Measurements from ENCODE around the gene PDZRN4.
"Not testable (repeated sequence)": the region's sequence is repeated elsewhere in the genome, so short reads cannot be mapped to it uniquely, and the experiment has no call there.

Gene PDZRN4

DNA sequence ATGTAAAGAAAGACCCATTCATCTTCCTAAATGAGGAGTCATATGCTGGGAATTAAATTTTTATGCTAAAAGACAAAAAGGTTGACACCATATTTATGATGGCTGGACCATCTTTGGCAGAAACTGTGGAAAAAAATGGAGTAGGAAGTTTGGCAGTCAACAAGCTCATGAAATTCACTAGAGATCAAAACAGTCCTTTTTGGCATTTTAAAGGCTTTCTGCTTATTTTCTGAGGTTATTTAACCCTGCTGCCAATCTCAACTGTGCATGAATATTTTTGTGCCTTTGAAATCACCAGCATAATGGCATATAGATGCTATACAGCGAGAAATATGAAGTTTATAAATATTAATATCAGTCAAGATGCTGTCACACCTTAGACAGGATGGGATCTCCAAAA, 399.5 kb downstream of the PDZRN4 start:
- DNase-seq: no peak

- no peak for DNase-seq
These were observed 401.8 kb downstream of the PDZRN4 start for GRCh38 chr12:41589878-41590277.

DNA sequence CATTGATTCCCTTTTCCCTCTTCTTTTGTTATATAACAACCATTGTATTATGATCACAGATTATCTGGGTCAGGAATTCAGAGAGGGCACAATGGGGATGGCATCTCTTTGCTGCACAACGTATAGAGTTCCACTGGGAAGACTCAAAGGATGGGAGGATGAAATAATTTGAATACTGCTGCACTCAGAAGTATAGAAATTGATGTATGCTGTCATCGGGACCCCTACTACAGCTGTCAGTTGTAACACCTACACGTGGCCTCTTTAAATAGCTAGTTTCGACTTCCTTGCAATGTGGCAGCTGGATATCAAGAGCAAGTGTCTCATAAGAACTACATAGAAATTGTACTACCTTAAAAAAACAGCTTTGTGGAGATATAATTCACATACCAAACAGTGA, 408.1 kb downstream of the PDZRN4 start:
- no peak for DNase-seq

DNA sequence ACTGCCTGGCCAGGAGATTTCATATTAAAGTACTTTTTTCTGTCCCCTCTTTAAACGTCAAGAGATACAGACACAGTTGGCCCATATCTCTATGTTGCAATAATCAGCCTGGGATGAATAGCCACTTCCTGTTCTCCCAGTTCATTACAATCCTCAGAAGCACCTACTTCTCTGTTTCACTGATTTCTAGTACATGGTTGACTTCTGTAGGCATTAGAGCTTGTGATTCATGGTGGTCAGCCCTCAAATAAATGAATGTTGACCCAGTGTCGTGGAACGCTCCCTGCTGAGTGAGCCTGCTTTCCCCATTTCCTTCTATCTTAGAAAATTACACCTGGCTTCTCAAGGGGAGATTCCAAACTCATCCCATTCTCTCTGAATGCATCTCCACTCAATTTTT, 416.7 kb downstream of the PDZRN4 start:
- DNase-seq: no peak

DNA sequence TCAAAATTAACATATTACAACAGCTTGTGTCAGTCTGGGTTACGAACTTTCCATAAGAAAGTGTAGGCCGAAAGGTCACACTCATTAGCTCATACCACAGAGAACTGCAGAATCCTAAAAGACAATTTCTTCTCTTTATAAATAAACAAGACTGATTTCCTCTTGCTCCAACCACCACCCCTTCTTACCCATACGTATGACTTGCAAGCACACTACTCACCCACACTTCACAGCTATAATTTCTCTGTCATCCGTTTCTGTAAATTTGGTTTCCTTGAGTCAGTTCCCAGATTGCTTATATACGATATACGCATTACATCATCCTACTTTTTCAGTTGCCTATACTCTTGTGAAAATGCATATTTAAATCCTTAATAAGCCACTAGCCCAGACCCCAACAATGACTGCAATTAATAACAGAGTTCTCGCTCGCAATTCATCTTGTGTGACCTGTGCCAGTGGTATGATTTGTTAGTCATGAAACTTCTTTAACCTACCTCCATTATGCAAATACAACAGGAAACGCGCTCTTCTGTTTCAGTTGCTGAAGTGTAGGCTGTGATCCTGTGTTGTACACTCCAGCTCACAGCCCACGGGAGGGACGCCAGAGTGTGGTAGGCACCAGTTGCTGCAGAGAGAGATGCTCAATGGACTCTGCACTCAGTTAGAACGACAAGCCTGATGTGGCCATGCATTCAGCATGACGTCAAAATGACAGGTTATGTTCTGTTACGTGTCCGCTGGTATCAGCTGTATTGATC, 417.6 kb downstream of the PDZRN4 start:
- DNase-seq: no peak

DNA sequence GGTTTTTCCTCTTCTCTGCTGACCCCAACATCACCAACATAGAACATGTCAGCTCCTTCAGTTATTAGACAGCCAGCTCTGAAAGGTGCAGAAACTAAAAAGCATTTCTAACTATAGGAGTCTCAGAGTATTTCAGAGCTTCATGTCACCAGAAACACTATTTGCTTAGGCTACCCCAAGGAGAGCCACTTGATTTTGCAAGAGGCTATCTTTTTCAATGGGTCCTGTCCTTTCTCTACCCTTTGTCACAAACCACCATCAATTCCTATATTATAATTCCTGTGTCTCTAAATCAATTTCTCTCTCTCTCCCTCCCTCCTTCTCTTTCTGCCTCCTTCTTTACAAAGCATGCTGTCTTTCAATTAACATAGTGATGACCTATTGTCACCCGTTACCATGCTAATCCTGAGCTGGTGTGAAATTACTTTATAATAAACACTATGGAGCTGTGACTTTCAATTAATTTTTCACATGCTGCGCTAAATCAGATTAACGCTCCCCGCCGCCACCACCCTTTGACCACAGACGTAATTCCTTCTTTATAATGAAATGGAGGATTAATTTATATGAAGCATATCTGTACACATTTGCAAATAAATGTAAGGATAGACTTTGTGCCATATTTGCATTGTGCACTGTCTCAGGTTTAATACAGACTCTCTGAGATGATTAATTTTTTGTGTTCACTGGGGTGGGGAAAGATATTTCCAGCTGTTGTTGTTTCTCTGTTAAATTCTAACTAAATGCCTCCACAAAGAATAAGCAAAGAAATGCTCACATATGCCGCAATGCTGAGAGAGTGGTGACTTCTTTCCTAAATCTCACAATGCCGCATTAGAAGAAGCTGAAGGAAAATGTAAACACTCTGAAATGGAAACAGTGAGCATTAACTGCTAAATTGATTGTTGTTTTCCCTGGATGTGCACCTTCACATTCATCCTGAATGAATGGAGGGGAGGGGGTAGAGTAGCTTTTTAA, 418.6 kb downstream of the PDZRN4 start:
- DNase-seq: no peak

GRCh38 chr12:41612892-41613557, 424.9 kb downstream of the PDZRN4 start:
- DNase-seq: no peak

DNA sequence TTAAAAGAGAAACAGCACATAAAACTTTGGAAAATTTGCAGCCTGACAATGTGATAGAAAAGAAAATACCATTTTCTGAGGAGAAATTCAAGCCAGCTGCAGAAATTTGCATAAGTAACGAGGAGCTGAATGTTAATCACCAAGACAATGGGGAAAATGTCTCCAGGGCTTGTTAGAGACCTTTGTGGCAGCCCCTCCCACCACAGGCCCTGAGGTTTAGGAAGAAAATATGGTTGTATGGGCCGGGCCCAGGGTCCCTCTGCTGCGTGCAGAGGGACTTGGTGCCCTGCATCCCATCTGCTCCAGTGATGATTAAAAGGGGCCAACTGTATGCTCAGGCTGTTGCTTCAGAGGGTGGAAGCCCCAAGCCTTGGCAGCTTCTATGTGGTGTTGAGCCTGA, 427.1 kb downstream of the PDZRN4 start:
- not testable (repeated sequence) for DNase-seq

DNA sequence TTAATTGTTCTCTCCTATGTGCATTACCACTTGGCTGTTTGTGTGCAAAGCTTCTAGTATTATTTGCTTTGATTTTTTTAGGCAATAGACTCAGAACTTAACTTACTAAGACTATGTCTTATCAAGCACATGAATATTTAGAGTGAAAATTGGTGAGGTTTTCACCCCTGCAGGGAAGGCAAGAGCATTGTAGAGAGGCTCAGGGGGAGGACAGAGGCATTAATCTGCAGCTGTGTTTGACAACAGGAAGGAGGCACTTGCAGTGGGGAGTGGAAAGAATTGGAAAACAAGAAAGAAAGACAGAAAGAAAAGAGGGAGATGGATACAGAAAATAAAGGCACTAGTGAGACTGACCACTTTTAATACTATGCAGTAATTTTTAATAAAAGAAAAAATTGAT, 431.6 kb downstream of the PDZRN4 start:
- peak; percentile 15 to 47 for DNase-seq

DNA sequence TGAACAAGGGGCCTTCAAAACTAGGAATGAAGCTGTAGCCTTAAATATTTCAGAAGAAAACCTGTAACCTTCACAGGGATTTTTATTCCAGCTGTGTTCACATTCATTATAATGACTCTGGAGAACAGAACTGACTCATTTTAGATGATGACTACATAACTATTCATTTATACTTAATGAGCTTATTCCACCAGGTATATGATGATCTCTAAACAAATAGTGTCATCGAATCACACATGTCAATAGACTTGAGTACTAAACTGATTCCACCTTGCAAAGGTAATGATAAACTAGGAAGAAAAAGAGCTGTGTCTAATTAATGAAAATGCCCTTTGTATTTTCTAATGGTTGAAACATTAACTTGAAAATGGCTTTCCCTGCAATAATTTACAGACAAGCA, 433.2 kb downstream of the PDZRN4 start:
- no peak for DNase-seq

Data from NCI-H2081 (cell line).